ENCODE data around the gene CLDN4.
"Not testable (repeated sequence)": the region's sequence is repeated elsewhere in the genome, so short reads cannot be mapped to it uniquely, and the experiment has no call there.

The CLDN4 gene

DNA sequence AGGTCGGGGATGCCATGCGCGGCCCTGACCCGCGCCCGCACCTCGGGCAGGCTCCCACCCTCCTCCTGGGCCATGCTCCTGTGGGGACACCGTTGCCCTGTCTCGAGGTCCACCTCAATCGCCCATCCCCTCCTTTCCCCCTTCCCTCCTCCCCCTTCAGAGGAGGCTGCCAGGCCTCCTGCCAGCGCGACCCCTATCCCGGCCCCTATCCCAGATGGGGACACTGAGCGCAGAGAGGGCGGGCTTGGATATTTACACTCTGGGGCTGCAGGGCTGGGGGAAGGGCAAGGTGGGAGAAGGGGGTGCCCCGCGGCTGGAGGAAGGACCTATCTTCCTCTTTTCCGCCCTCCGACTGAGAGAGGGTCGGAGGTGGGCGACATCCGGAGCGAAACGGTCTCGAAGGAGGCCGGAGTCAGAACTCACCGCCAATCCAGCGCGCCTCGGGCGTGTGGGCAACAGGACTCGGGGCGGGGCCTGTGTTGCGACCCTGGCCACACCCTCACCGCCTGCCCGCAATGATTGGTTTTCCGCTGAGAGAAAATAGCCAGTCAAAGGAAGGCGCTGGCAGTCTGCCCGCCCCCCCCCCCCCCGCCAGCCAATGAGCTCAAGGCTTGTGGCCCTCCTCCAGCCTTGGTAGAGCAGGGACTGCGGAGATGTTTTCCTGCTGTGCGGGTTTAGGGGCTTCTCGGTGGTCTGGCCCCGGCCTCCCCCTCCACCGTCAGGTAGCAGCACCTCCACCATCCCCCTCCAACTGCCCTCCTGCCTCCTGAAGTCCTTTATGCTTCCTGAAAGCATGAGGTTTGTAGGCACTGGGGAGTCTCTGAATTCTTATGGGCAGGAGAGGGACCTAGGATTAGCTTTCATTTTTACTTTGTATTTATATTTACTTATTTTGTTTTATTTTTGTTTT is 11.5 kb downstream of the CLDN4 start, which contains the start of gene METTL27:
Gene METTL27 (minus strand): TSS at position 450 of the 910 bp plus-strand sequence. CDS start 376 bp downstream, at position 74.
- DNase-seq (ENCODE audit: low spot score) = peak; percentile 97

DNA sequence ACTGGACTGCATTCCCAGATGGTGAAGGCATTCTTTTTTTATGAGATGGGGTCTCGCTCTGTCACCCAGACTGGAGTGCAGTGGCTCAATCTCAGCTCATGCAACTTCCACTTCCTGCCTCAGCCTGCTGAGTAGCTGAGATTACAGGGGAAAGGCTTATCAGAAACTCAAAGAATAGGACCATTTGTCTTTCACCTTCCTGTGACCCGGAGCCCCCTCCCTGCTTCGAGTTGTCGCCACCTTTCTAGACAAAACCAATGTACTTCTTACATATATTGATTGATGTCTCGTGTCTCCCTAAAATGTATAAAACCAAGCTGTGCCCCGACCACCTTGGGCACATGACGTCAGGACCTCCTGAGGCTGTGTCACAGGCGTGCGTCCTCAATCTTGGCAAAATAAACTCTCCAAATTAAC is 13.3 kb downstream of the CLDN4 start:
- no peak for DNase-seq (ENCODE audit: low spot score)

DNA sequence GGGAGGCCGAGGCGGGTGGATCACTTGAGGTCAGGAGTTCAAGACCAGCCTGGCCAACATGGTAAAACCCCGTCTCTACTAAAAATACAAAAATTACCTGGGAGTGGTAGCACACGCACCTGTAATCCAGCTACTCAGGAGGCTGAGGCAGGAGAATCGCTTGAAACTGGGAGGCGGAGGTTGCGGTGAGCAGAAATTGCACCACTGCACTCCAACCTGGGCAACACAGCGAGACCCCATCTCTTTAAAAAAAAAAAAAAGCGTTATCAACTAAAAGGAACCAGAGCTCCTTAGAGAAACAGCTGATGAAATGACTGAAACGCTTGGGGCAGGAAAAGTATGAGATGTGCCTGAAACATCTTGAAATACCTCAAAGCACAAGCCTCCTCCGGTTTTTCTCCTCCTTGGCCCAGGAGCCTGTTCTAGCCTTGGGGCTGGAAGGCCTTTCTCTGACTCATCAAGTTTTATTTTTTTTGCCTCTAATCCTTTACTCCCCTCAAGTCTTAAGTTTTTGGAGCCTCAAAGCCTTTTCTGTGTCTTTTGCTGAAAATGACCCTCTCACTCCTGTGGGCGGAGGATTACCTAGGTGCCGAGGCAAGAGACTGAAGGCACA is 14.2 kb downstream of the CLDN4 start:
- no peak for DNase-seq (ENCODE audit: low spot score)

DNA sequence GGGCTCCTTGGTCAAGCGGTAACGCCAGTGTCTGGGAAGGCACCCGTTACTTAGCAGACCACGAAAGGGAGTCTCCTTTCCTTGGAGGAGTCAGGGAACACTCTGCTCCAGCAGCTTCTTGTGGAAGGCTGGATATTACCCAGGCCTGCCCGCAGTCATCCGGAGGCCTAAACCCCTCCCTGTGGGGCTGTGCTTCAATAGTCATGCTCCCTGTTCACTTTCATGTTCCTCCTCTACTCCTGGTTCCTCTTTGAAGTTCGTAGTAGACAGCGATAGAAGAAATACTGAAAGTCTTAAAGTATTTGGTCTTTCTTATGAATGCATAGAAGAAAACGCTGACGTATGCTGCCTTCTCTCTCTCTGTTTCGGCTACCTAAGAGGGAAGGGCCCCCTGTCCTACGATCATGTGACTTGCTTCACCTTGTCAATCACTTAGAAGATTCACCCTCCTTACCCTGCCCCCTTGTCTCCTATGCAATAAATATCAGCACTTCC is 15.0 kb downstream of the CLDN4 start:
- not testable (repeated sequence) for DNase-seq (ENCODE audit: low spot score)

DNA sequence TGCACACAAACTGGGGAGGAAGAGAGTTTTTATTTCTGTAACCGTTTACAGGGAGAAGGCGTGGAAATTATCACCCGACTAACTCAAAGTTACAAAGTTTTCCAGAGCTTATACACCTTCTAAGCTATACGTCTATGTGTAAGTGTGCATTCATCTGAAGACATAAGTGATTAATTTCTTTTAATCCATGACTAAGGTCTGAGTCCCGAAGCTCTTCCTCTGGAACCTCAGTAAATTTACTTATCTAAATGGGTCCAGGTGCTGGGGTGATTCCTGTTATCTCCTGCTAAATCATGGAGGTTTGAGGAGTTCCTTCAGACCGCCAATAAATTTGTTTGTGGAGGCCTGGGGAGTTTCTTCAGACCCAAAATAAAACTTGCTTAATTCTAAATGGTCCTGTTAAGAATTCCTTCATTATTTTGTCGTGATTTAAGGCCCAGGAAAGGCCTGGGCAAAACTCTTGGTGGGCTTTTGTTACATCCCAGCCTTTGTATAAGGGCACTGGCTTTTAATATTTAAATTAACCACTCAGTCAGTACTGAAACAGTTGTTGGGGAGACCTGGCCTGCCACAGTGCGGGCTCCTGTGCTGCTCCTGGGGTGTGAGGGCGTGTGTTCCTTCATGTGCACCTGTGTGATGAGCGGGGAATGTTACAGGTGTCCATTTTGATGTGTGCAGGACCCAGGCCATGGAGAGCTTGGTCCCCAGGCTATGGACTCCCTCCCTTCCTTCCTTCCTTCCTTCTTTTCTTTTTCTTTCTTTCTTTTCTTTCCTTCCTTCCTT is 17.3 kb downstream of the CLDN4 start:
- DNase-seq (ENCODE audit: low spot score) = no peak

DNA sequence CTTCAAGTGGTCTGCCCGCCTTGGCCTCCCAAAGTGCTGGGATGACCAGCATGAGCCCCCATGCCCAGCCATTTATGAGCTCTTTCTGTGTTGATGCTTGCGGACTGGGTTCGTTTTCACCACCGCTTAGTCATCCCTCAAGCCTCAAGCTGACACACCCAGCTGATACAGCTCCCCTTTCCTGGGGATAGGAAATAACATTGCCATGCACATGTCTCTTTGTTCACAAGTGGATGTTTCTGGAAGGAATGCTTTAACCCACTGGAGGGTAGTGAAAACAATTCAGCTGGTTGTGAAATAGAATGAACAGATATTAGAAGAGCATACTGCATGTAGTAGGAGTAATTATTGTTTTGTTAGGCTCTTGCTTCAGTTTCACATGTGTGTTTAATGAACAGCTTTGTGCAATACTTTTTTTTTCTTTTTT is 20.0 kb downstream of the CLDN4 start:
- peak; percentile 99 for DNase-seq (ENCODE audit: low spot score)

DNA sequence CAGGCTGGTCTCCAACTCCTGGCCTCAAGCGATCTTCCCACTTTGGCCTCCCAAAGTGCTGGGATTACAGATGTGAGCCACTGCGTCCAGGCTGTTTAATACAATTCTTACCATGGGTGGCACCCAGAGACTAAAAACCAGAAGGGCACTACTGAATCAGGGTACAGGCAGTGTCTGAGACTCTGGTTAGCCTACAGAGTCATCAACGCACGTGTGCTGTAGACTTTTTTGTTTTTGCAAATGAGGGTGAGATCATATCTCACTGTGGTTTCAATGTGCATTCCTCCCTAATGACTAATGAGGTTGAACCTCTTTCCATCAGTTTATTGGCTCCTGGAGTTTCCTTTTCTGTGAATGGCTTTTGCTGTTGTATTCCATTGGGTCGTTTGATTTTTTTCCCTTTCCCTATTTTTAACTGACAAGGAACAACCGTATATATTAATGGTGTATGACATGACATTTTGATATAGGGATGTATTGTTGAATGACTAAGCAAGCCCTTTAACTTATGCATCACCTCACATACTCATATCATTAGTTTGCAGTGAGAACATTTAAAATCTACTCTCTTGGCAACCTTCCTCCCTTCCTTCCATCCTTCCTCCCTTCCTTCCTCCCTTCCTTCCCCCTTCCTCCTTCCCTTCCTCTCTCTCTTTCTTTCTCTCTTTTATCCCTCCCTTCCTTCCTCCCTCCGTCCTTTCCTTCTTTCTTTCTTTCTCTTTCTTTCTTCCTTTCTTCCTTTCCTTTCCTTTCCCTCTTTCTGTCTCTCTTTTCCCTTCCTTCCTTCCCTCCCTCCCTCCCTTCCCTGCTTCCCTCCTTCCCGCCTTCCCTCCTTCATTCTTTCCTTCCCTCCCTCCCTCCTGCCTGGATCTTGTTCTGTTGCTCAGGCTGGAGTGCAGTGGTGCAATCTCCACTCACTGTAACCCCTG is 20.9 kb downstream of the CLDN4 start:
- DNase-seq (ENCODE audit: low spot score) = peak; percentile 100

DNA sequence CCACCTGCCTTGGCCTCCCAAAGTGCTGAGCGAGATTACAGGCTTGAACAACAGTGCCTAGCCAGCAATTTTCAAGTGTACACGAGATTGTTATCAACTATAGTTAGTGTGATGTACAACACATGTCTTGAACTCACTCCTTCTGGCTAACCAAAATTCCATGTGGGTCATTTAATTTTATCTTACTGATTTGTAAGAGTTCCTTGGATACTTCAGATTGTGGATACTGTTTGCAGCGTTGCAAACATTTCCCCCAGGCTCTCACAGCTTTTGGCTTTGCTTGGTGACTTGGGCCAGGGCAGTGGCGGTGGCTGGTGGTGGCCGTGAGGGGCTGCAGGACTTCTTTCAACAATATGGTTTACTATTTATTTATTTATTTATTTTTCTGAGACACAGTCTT is 21.7 kb downstream of the CLDN4 start:
- DNase-seq (ENCODE audit: low spot score) = no peak

DNA sequence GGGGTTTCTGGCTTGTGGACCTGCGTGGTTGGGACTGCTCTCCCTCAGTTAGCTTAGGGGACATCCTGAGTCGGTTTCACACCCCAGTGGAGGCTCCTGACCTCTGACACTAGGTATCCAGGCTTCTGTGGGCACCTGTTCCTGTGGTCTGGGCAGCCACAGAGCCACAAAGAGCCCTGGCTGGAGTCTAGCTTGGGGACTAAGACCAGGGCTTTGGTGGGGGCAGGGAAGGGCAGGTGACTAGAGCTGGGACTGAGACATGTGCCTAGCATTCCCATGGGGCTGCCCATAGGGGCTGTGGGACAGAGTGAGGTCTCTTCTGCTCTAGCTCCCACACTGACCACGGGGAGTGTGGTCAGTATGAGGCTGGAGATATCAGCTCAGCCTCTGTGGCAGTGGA is 26.1 kb downstream of the CLDN4 start:
- no peak for DNase-seq (ENCODE audit: low spot score)

DNA sequence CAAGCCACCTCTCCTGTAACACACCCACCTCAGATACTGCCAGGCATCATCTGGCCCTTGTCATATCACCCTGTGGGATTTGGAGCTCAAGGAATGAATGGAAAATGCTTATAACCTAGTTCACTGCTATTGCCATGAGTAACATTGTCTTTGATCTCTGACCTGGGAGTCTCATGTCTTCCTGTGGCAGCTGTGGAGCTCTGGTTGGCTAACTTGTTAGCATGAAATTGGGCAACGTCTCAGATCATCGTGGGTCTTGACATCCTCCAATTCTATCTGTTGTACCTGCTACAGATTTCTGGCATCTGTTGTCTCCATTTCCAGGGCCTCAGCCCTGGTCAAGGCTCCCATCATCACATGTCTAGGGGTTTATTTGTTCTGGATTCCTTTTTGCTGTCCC is 28.0 kb downstream of the CLDN4 start:
- DNase-seq (ENCODE audit: low spot score) = peak; percentile 54

DNA sequence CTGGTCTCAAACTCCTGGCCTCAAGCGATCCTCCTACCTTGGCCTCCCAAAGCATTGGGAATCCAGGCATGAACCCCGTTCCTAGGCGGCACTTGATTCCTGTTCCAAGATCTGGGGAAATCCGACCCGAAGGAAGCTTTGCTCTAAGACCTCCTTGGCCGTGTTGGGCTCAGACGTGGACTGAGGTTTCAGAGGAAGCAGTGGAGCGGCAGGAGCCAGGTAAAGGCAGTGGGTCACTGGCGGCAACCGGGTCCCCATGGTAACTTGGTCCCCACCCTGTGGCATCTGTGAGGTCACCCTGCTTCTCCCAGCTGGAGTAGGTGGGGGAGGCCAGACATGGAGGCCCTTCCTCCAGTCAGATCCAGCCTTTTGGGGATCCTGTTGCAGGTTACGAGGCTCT is 30.1 kb downstream of the CLDN4 start, which contains the start of gene TMEM270:
Gene TMEM270 (plus strand): TSS at position 301 of the 400 bp plus-strand sequence. CDS start 36 bp downstream, at position 337.
- DNase-seq (ENCODE audit: low spot score) = no peak

DNA sequence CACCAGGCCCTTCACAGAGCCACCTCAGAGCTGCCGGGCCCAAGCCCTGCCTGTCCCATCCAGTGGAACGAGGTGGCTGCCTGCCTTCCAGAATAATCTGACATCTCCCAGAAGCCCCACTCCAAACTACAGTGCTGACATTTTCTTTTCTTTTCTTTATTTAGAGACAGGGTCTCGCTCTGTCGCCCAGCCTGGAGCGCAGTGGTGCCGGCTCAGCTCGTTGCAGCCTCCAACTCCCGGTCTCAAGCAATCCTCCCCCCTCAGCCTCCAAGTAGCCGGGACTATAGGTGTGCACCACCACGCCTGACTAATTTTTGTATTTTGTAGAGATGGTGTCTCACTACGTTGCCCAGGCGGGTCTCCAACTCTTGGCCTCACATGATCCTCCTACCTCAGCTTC is 30.5 kb downstream of the CLDN4 start:
- DNase-seq (ENCODE audit: low spot score) = no peak

DNA sequence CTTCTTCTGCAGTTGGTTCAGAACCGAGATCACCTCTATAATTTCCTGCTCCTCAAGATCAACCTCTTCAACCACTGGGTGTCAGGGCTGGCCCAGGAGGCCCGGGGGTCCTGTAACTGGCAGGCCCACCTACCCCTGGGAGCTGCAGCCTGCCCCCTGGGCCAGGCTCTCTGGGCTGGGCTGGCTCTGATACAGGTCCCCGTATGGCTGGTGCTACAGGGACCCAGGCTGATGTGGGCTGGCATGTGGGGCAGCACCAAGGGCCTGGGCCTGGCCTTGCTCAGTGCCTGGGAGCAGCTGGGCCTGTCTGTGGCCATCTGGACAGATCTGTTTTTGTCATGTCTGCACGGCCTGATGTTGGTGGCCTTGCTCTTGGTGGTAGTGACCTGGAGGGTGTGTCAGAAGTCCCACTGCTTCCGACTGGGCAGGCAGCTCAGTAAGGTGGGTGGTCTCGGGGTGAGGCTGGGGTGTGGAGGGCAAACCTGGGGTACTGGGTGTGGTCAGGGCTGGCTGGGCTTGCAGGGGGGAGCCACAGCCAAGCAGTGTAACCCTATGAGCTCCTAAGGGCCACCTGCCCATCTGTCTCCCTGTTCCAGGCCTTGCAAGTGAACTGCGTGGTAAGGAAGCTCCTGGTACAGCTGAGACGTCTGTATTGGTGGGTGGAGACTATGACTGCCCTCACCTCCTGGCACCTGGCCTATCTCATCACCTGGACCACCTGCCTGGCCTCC is 34.4 kb downstream of the CLDN4 start:
- DNase-seq (ENCODE audit: low spot score) = no peak

DNA sequence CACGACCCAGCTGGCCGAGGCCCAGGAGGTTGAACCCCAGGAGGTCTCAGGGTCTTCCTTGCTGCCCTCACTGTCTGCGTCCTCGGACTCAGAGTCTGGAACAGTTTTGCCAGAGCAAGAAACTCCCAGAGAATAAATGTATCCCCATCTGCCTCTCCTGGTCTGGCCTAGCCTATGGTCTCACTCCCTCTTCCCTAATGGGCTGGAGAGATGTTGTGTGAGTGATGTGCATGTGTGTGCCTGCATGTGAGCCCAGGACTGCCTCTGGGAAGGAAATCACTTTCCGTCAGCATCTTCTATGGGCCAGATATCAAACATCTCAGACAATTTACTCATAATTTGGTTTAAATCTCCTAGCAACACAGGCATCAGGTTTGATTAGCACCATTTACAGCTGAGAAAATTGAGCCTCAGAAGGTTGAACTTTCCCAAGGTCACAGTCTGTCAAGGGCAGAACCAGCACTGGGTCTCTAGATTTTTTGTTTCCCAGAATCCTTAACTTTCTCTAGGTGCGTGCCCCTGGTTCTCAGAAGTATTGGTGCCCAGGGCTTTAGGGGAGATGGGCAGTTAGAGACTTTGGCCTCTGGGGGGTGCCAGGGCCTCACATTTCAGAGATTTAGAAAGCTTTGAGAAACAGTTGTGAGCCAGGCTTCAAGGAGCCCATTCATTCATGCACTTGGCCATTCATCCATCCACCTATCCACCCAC is 35.1 kb downstream of the CLDN4 start:
- DNase-seq (ENCODE audit: low spot score) = peak; percentile 76

DNA sequence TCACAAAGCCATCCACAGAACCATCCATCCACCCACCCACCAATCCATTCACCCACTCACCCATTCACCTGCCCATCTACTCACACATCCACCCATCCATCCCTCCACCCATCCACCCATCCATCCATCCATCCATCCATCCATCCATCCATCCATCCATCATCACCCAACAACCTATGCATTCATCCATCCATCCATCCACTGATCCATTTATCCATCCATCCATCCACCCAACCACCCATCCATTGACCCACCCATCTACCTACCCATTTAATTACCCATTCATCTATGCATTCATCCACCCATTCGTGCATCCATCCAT is 35.6 kb downstream of the CLDN4 start:
- DNase-seq (ENCODE audit: low spot score) = no peak

DNA sequence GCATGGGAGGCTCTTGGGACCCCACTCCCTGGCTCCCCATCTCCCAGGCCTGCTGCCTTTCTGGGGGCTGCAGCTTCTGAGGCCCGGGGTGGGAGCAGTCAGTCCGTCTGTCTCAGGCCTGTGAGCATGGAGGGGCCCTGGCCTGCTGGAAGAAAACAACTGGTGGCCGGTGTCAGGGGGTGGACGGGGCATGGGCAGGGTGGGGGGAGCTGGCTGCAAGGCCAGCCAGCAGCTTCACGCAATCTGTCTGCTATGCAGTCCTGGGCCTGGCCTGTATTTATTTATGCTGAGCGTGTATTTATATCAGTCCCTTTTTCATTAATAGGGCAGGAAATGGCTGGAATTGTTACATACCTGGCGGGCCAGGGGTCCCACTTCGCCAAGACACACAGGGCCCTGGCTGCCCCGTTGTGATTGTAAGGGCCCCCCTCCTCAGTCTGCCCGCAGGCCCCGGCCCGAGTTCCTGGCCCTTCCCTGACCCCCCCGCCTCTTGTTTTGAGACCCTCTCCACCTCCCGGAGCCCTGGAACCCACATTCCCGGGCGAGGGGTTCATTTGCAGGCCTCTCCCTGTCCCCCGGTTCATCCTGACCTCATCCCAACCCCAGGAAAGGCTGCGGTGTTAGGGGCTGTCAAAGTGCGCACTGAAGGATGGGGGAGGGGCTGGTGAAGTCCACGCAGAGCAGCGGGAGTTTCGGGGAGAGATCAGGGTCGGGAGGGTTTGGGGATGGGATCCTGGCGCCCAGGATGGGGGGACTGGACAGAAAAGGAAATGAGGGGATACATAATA is 38.4 kb downstream of the CLDN4 start:
- DNase-seq (ENCODE audit: low spot score) = no peak

DNA sequence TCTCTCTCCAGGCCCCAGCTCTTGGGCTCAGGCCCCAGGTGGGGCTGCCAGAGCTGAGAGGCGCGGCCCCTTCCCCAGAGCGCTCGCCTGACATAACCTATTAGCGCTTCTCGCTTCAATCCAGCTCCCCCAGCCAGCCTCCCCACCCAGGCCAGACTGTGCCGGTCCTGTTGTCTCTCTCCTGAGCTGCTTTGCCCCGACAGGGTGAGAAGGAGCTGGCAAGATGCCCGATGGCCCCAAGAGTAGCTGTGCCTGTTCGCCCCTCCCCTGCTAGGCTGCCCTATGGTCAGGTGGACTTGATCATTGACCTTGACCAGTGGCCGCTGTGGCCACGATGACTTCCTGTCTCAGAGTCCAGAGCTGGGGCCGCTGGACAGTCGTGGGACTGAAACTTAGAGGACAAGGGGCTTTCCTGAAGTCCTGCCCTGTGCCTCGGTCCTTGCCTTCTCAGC is 39.3 kb downstream of the CLDN4 start:
- DNase-seq (ENCODE audit: low spot score) = no peak

DNA sequence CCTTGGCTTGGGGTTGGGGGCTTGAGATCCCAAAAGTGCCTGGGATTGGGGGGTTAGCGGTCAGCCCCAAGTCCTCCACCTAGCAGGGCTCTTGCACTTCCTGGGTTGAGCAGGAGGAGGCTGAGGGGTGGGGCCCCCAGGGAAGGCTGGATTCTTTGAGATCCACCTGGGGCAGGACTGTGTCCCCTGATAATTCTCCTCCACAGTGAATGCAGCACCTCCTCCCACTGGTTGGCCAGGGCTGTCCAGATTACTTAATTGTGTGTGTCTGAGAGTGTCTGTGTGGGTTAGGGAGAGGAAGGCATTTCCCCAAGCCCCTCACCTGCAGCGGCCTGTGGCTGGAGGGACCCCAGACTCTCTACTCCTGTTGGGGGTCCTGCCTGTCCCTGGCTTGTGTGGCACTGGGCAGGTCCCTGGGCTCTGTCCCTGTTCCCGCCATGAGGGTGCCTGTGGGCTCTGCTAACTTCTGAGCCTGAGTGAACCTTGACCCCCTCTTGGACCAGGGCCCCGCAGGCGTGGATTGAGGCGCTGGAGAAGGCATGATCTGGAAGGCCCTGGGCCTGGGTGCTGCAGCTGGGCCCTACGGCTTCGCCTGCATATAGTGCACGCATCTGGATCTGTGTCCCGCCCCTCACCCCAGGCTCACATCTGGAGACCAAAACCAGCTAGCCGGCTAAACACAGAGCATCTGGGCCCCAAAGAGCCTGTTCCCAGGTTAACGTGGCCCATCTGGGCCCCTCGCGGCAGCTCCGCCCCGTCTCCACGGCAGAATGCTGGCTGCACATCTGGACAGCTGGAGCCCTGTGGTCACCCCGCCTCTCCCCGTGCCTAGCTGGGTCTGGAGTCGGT is 40.6 kb downstream of the CLDN4 start:
- no peak for DNase-seq (ENCODE audit: low spot score)
